GM12878 (cell line): Measurements from ENCODE around the gene ACKR1. TPM values are rescaled to one million over a fixed set of nuclear protein-coding genes. Genes with fewer than 3 reads are reported as not detected.

Experiments
- ATAC-seq: fragments of 200-7000 bp; cut with Tn5 transposase; 3 replicates; pipeline ENCODE4 v1.9.1; 2020; ENCODE audit warnings: mild to moderate bottlenecking, moderate library complexity
- BruUV-seq: library from RNA; stranded (reverse); fragments of 400-500 nt; replicated peaks from 2 replicates; lab custom pipeline; 2021; lab: Mats Ljungman, UMichigan
- CTCF ChIA-PET: fragments of 300-600 bp; sonication (Branson Sonifier 250); formaldehyde crosslinking; extraction: SDS; loops from one replicate; lab custom pipeline; 2021; ENCODE audit warnings: inconsistent platforms; lab: Yijun Ruan, JAX
- POLR2A ChIA-PET: fragments of 350-600 bp; formaldehyde crosslinking; extraction: SDS; loops from one replicate; lab custom pipeline; 2021; ENCODE audit warnings: inconsistent platforms; lab: Charles Lee
- RAD21 ChIA-PET: fragments of 300-600 bp; sonication (Branson Sonifier 250); formaldehyde crosslinking; loops from one replicate; lab custom pipeline; 2023; ENCODE audit warnings: antibody characterized with exemption; ENCODE audit not compliant: unreplicated experiment; lab: Charles Lee
- SMC1A ChIA-PET: fragments of 300-600 bp; sonication (Branson Sonifier 250); formaldehyde crosslinking; loops from one replicate; lab custom pipeline; 2023; ENCODE audit not compliant: unreplicated experiment, uncharacterized antibody; lab: Charles Lee
- DNase-seq: peaks from one replicate; pipeline ENCODE4 v3.0.0-alpha.2; 2011; ENCODE audit warnings: low read depth, low spot score
- FAIRE-seq: peaks from 3 replicates; lab custom pipeline; 2011; peaks lifted over from hg19 to GRCh38; lab: Jason Lieb, UNC
- H2AFZ ChIP-seq: 2 replicates; pipeline ENCODE4 v1.6.0; 2011; ENCODE audit warnings: low read depth, low read length, control low read depth; ENCODE audit not compliant: control insufficient read depth
- H3K27ac ChIP-seq: 2 replicates; pipeline ENCODE4 v1.5.1; 2011; ENCODE audit warnings: control low read depth; ENCODE audit not compliant: control insufficient read depth, insufficient read depth
- H3K27me3 ChIP-seq, 2 experiments: replicated peaks in 1 of 2; 2 replicates each; pipeline versions ENCODE4 v1.6.0 to v1.6.1; 2011; ENCODE audit warnings: low read length in 1 of 2; ENCODE audit not compliant: control insufficient read depth in 2 of 2, insufficient read depth in 2 of 2
- H3K36me3 ChIP-seq, 2 experiments: 2 replicates each; pipeline ENCODE4 v1.5.1; 2011; ENCODE audit warnings: low read length in 1 of 2; ENCODE audit not compliant: control insufficient read depth in 2 of 2, insufficient read depth in 2 of 2
- H3K4me1 ChIP-seq: 2 replicates; pipeline ENCODE4 v1.6.1; 2011; ENCODE audit warnings: mild to moderate bottlenecking, low read length, moderate library complexity, mixed read lengths; ENCODE audit not compliant: control insufficient read depth, insufficient read depth
- H3K4me2 ChIP-seq: 2 replicates; pipeline ENCODE4 v1.6.0; 2011; ENCODE audit warnings: control low read depth; ENCODE audit not compliant: control insufficient read depth, insufficient read depth
- H3K4me3 ChIP-seq: fragments of 200-600 bp; sonication (generic); 2 replicates; pipeline ENCODE4 v1.5.1; 2016
- H3K79me2 ChIP-seq: 2 replicates; pipeline ENCODE4 v1.6.0; 2011; ENCODE audit warnings: low read length; ENCODE audit not compliant: control insufficient read depth, insufficient read depth
- H3K9ac ChIP-seq: 2 replicates; pipeline ENCODE4 v1.8.0; 2011; ENCODE audit warnings: low read length, control low read depth, mixed read lengths; ENCODE audit not compliant: control insufficient read depth, insufficient read depth
- H3K9me3 ChIP-seq: replicated peaks from 3 replicates; pipeline ENCODE4 v1.5.1; 2011; ENCODE audit warnings: mild to moderate bottlenecking, low read length; ENCODE audit not compliant: control insufficient read depth, insufficient read depth
- H4K20me1 ChIP-seq: 2 replicates; pipeline ENCODE4 v1.6.0; 2011; ENCODE audit not compliant: control insufficient read depth, insufficient read depth
- GATAD2B ChIP-seq: fragments of 450-650 bp; conservative IDR thresholded peaks from 2 replicates; pipeline ENCODE4 v1.6.1; 2017; ENCODE audit warnings: low read depth, mild to moderate bottlenecking, moderate library complexity
- POLR2AphosphoS5 ChIP-seq: IDR thresholded peaks from 2 replicates; pipeline ENCODE4 v1.6.1; 2011; ENCODE audit warnings: mild to moderate bottlenecking, low read length, inconsistent platforms
- RAD51 ChIP-seq: fragments of 450-650 bp; IDR thresholded peaks from 2 replicates; pipeline ENCODE4 v1.6.1; 2016; ENCODE audit warnings: moderate library complexity, mild to moderate bottlenecking, inconsistent platforms
- WGBS: methylation state at CpG from one replicate; pipeline ENCODE4 v1.1.6; 2016; ENCODE audit warnings: low lambda C conversion rate; ENCODE audit not compliant: insufficient replicate concordance, insufficient coverage; ENCODE audit errors: missing lambda C conversion rate; 5-methylcytosine and 5-hydroxymethylcytosine counted together
- in situ Hi-C: fragments of 300-500 bp; cut with MboI; formaldehyde crosslinking; loops from 9 replicates; pipeline ENCODE4 v1.14.3; 2018; ENCODE audit warnings: mixed read lengths
- intact Hi-C: fragments of 100-400 bp; cut with micrococcal nuclease; formaldehyde crosslinking; loops from one replicate; pipeline ENCODE4 v1.14.2; 2022; ENCODE audit not compliant: unreplicated experiment
- polyA plus RNA-seq, 11 experiments: library from polyadenylated mRNA; depleted of rRNA in 4 of 11; unstranded in 6 of 11; stranded (reverse) in 5 of 11; fragments of >200 nt; fragmentation: Nextera tagmentation in 4 of 11; fragmentation: Illumina TruSeq in 1 of 11; extraction: Ambion mirVana in 4 of 11; extraction: Trizol in 1 of 11; gene quantifications; 1 replicate in 1 of 11; 2 replicates in 10 of 11; pipeline versions ENCODE4 v1.2.1 to v1.2.3, GENCODE V29; 2011 to 2016; ENCODE audit warnings: inconsistent platforms in 2 of 11, missing spikeins in 2 of 11, low read depth in 1 of 11
- total RNA-seq, 4 experiments: library from RNA; depleted of rRNA in 3 of 4; stranded (reverse); fragments of >200 nt in 3 of 4; fragmentation: Illumina TruSeq in 1 of 4; extraction: Trizol in 1 of 4; gene quantifications; 2 replicates each; pipeline versions ENCODE4 v1.2.1 to v1.2.3, GENCODE V29; 2013 to 2021
- TF ChIP-seq, protein P1 (sequence below): IDR thresholded peaks from 2 replicates; pipeline ENCODE4 v1.6.1; 2012; ENCODE audit warnings: low read depth, low read length, improper control_type of control experiment
- TF ChIP-seq, protein P2 (sequence below): IDR thresholded peaks from 2 replicates; pipeline ENCODE4 v1.6.1; 2011; ENCODE audit warnings: borderline replicate concordance, low read depth, mild to moderate bottlenecking, moderate library complexity, low read length; ENCODE audit not compliant: insufficient read depth, poor library complexity, severe bottlenecking
- TF ChIP-seq, protein P3 (sequence below): fragments of 450-650 bp; IDR thresholded peaks from 2 replicates; pipeline ENCODE4 v1.6.1; 2018; ENCODE audit warnings: borderline replicate concordance, mild to moderate bottlenecking; ENCODE audit not compliant: partially characterized antibody

The ACKR1 gene
- total and polyA plus RNA-seq, 10 of the 15 experiments (the other 5 are each of a cell fraction or from before 2014, with no cell fraction given), result 0.06 to 1.8 (median 0.38) TPM; not detected in 1

DNA sequence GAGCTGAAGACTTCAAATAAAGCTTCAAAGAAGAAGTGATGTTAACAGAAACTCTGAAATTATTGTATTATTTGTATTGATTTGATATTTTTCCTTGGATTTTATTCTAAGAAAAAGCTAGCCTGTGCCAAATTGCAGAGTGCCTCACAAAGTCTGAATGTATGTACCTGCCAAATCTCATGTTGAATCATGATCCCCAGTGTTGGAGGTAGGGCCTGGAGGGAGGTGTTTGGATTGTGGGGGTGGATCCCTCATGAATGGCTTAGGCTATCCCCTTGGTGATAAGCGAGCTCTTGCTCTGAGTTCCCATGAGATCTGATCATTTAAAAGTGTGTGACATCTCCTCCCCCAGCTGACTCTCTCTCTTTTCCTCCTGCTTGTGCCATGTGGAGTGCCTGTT is 43.6 kb downstream of the ACKR1 start:
- intact Hi-C loops, result no loop called here
- Histone ChIP-seq H3K27ac (no peak overlapping the region), H3K79me2 (no peaks in the 10 kb centered on the region), H3K9ac (no peak overlapping the region), H3K27me3 (no peaks in the 10 kb centered on the region), H3K4me3 (no peak overlapping the region), H3K4me1 (no peaks in the 10 kb centered on the region), H2AFZ (no peak overlapping the region), H4K20me1 (no peaks in the 10 kb centered on the region), H3K9me3 (no peaks in the 10 kb centered on the region), H3K4me2 (no peak overlapping the region), H3K36me3 (no peaks in the 10 kb centered on the region)
- BruUV-seq, result no TSS peak
- TF ChIP-seq, protein P1, sequence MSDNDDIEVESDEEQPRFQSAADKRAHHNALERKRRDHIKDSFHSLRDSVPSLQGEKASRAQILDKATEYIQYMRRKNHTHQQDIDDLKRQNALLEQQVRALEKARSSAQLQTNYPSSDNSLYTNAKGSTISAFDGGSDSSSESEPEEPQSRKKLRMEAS, result no peak
- TF ChIP-seq, protein P2, sequence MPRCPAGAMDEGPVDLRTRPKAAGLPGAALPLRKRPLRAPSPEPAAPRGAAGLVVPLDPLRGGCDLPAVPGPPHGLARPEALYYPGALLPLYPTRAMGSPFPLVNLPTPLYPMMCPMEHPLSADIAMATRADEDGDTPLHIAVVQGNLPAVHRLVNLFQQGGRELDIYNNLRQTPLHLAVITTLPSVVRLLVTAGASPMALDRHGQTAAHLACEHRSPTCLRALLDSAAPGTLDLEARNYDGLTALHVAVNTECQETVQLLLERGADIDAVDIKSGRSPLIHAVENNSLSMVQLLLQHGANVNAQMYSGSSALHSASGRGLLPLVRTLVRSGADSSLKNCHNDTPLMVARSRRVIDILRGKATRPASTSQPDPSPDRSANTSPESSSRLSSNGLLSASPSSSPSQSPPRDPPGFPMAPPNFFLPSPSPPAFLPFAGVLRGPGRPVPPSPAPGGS, result no peak
- TF ChIP-seq GATAD2B (no peak), POLR2AphosphoS5 (no peak), RAD51 (no peak)
- TF ChIP-seq, protein P3, sequence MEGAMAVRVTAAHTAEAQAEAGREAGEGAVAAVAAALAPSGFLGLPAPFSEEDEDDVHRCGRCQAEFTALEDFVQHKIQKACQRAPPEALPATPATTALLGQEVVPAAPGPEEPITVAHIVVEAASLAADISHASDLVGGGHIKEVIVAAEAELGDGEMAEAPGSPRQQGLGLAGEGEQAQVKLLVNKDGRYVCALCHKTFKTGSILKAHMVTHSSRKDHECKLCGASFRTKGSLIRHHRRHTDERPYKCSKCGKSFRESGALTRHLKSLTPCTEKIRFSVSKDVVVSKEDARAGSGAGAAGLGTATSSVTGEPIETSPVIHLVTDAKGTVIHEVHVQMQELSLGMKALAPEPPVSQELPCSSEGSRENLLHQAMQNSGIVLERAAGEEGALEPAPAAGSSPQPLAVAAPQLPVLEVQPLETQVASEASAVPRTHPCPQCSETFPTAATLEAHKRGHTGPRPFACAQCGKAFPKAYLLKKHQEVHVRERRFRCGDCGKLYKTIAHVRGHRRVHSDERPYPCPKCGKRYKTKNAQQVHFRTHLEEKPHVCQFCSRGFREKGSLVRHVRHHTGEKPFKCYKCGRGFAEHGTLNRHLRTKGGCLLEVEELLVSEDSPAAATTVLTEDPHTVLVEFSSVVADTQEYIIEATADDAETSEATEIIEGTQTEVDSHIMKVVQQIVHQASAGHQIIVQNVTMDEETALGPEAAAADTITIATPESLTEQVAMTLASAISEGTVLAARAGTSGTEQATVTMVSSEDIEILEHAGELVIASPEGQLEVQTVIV, result no peak
- 8% methylated on average over 1 of the region's 1 CpG for WGBS
- POLR2A ChIA-PET, result no interaction called here
- no peak for ATAC-seq
- in situ Hi-C loops, result no loop called here
- FAIRE-seq, result no peak
- RAD21 ChIA-PET, result no interaction called here
- DNase-seq, result no peak
- CTCF ChIA-PET, result interaction anchor here (1.3 to 2.5 kb wide), 2 partner anchors 34 to 38 kb away, joined by 4 to 9 read pairs; no protein-coding TSS in a partner anchor
- SMC1A ChIA-PET, result no interaction called here
